Fibroblast of lung (primary cell): ENCODE results near the gene LCN2.

Experiments
- CTCF ChIP-seq, 2 donors: IDR thresholded peaks in 1 of 2; conservative IDR thresholded peaks in 1 of 2; 1 replicate in 1 of 2; 2 replicates in 1 of 2; pipeline ENCODE4 v1.5.1; 2011 to 2012; ENCODE audit warnings: low read length in 2 of 2, control low read depth in 1 of 2, inconsistent platforms in 1 of 2, low read depth in 1 of 2, mild to moderate bottlenecking in 1 of 2
- EZH2 ChIP-seq: IDR thresholded peaks from 2 replicates; pipeline ENCODE4 v1.5.1; 2012; ENCODE audit warnings: low read length, control low read depth, mild to moderate bottlenecking; ENCODE audit errors: missing control alignments

- TF ChIP-seq CTCF (conservative IDR thresholded peaks at IDR 0.05 in 1 of 2, IDR thresholded peaks at IDR 0.05 in 1 of 2; ENCODE audit: low read depth in 1 of 2, low read length in 2 of 2) (no peak), EZH2 (no peak)
These were observed 41.6 kb upstream of the LCN2 start for GRCh38 chr9:128107468-128108268.
